Coronary artery (tissue), 2 donors: ENCODE results near the gene NUPR1.

Experiments used
- DNase-seq: peaks from one replicate; pipeline ENCODE4 v3.0.0-alpha.2; 2017; ENCODE audit warnings: low spot score
- H3K27ac ChIP-seq, 2 donors: fragments of 200-600 bp; sonication (generic); one replicate each; pipeline ENCODE4 v1.5.1; 2016 to 2019
- H3K4me3 ChIP-seq: fragments of 200-600 bp; sonication (generic); 2 replicates; pipeline ENCODE4 v1.5.1; 2016; ENCODE audit warnings: mild to moderate bottlenecking, moderate library complexity
- TF ChIP-seq, protein P1 (sequence below): fragments of 200-600 bp; sonication (generic); IDR thresholded peaks from one replicate; pipeline ENCODE4 v1.5.1; 2019; ENCODE audit warnings: antibody characterized with exemption

Gene NUPR1

DNA sequence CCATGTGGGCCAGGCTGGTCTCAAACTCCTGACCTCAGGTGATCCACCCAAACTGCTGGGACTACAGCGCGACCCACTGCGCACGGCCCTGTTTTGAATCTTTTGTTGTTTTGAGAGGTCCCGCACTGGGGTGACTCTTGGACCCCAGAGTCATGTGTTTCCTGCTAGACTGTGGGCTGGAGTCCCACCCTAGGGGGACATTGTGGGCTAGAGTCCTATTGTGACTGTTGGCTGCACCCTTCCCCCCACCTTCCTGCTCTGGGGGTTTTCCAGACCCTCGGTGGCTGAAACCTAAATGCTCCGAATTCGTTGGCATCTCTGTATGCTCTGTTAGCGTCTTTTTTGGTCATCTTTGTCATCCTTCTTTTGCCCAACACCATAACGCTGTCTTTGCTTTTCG is 16.0 kb downstream of the NUPR1 start:
- Histone ChIP-seq H3K27ac (no peak overlapping the region), H3K4me3 (no peak overlapping the region)
- TF ChIP-seq, protein P1, sequence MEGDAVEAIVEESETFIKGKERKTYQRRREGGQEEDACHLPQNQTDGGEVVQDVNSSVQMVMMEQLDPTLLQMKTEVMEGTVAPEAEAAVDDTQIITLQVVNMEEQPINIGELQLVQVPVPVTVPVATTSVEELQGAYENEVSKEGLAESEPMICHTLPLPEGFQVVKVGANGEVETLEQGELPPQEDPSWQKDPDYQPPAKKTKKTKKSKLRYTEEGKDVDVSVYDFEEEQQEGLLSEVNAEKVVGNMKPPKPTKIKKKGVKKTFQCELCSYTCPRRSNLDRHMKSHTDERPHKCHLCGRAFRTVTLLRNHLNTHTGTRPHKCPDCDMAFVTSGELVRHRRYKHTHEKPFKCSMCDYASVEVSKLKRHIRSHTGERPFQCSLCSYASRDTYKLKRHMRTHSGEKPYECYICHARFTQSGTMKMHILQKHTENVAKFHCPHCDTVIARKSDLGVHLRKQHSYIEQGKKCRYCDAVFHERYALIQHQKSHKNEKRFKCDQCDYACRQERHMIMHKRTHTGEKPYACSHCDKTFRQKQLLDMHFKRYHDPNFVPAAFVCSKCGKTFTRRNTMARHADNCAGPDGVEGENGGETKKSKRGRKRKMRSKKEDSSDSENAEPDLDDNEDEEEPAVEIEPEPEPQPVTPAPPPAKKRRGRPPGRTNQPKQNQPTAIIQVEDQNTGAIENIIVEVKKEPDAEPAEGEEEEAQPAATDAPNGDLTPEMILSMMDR = no peak
- DNase-seq = no peak

DNA sequence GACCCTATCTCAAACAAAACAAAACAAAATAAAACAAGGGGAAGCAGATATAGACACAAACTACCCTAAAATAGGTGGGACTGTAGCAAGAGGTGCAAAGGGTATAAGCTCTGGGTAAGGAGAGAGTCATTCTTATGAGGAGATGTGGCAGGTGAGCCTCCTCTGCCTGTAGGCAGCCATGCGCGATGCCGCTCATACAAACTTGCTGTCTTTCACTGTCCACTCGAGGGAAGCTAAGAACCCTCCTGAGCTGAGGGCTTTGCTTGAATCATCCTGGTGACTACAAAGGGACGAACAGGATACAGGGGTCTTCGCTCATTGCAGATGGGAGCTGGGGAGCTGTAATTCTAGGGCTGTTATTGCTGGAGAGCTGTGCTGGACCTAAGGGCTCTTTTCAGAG is 17.3 kb downstream of the NUPR1 start:
- TF ChIP-seq, protein P1 = no peak
- no peak overlapping the region for H3K4me3 ChIP-seq

DNA sequence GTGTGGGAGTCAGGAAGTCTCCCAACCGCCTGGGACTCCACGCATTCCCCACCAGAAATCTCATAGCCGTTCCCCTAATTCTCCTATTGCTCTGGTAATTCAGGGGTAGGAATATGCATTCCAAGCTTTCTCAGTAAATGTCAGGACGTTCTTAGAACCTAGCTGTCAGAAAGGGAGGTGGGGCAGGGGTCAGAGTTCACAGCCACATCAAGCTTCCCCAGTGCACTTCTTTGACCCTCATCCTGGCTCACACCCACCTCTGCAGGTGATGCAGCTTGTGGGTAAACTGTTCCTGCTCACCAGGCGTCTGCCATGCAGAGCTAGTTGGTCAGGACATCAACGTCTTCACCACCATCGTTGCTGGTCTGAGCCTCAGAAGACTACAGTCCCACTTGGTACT is 18.1 kb downstream of the NUPR1 start:
- no peak for DNase-seq
- Histone ChIP-seq H3K4me3 (no peak overlapping the region), H3K27ac (no peak overlapping the region)
- TF ChIP-seq, protein P1 = no peak

More for the DNA sequence above, 17.3 kb downstream of the NUPR1 start:
- H3K27ac ChIP-seq = no peak overlapping the region
- no peak for DNase-seq

GRCh38 chr16:28514246-28514645 is 24.5 kb downstream of the NUPR1 start:
- Histone ChIP-seq H3K4me3 (no peak overlapping the region), H3K27ac (no peak overlapping the region)
- TF ChIP-seq, protein P1 = no peak
- DNase-seq = no peak

- H3K27ac ChIP-seq = no peak overlapping the region
- DNase-seq = no peak
- TF ChIP-seq, protein P1 = no peak
Measured at GRCh38 chr16:28513484-28514181, 25.1 kb downstream of the NUPR1 start.

GRCh38 chr16:28511801-28512789 is 26.7 kb downstream of the NUPR1 start:
- Histone ChIP-seq H3K27ac (no peak overlapping the region), H3K4me3 (no peak overlapping the region)
- TF ChIP-seq, protein P1 = no peak
- no peak for DNase-seq

More at GRCh38 chr16:28513484-28514181, 25.1 kb downstream of the NUPR1 start:
- no peak overlapping the region for H3K4me3 ChIP-seq
